HG02588 (cell line): ENCODE results near the gene RAP1GDS1.
A peak's percentile ranks its signal among the peaks of the same experiment; 100 is the strongest.
"Not testable (repeated sequence)": the region's sequence is repeated elsewhere in the genome, so short reads cannot be mapped to it uniquely, and the experiment has no call there.

Experiments
- ATAC-seq: cut with Tn5 transposase; IDR thresholded peaks from one replicate; pipeline ENCODE4 v1.9.1; 2021; ENCODE audit warnings: mild to moderate bottlenecking, moderate library complexity; ENCODE audit not compliant: unreplicated experiment

The RAP1GDS1 gene

DNA sequence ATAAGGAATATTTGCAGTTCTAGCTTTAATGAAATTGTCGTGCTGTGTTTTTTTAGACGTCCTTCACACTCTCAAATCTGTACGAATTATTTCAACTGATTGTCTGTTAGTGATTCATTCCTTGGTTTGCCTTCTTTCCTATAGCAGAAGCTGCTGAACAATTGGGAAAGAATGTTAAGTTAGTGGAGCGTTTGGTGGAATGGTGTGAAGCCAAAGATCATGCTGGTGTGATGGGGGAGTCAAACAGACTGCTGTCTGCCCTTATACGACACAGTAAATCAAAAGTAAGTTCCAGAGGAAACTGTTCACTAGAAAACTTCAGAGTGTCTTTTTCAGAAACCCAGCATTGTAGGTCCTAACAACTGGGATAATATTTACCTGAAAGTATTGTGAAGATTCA, 159.9 kb downstream of the RAP1GDS1 start:
- no peak for ATAC-seq

- ATAC-seq: no peak
Measured at GRCh38 chr4:98423009-98423408, 161.8 kb downstream of the RAP1GDS1 start.

GRCh38 chr4:98430708-98431403, 169.7 kb downstream of the RAP1GDS1 start:
- no peak for ATAC-seq

DNA sequence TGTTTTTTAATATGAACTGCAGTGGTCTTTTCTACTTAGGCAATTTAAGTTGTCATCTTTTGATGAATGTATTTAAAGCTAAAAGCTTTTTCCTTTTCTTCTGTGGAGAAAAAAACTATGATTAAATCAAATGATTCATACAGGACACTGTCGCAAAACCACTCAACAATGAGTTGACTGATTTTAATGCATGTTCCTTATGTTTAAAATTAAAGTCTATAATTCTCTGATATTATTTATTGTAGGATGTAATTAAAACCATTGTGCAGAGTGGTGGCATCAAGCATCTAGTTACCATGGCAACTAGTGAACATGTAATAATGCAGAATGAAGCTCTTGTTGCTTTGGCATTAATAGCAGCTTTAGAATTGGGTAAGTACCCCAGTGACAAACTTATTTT, 172.5 kb downstream of the RAP1GDS1 start:
- ATAC-seq: no peak

- no peak for ATAC-seq
Measured at GRCh38 chr4:98434816-98435215, 173.6 kb downstream of the RAP1GDS1 start.

- no peak for ATAC-seq
Measured at GRCh38 chr4:98444371-98444770, 183.2 kb downstream of the RAP1GDS1 start.

DNA sequence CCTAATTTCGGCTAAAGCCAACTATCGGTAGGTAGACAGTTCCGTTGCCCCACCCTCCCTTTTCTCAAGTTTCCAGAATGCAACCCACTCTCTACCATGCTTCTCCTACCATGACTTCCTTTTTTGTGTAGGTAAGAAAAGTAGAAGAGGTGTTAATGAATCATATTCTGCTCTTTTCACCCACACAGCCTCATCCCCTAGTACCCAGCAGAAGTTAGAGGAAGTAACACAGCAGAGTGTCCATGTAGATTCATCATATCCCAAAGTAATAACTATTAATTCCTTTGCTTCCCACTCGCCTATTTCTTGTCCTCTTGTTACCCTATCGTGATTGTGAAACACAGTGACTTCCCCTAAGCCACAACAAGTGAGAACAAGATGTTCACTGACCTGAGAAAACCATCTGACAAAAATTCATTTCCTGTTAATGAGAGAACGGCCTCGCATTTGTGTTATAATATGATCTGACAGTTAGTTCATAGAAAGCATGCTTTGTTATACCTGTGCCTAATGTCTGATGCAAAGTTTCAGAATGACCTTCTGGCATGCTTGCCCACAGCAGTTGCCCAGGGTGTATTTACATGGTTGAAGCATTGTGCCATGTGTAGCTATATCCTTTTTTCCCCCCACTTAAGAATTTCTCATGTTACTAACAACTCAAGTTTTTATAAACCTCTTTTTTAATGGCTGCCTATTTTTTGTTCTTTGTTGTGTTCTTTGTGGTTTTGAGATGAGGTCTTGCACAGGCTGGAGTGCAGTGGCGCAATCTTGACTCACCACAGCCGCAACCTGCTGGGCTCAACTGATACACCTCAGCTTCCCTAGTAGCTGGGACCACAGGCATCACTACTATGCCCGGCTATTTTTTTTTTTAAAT, 185.6 kb downstream of the RAP1GDS1 start:
- ATAC-seq: peak; percentile 71

DNA sequence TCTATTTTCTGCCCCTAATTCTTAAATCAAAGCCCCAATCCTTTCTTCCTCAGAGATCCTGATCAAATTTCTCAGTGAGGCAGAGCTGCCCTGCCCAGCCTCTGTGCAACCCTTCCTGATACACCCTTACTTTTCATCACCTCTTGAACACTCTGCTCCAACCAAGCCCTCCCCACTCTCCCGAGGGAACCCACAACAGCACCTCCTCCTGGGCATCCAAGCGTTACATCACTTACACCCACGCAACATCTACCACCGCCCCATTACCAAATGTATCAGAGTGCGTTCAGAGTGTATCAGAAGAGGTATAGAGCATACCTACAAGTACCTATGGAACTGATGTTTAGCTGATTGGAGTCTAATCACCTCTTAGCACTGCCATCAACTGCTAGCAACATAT, 186.5 kb downstream of the RAP1GDS1 start:
- ATAC-seq: no peak

DNA sequence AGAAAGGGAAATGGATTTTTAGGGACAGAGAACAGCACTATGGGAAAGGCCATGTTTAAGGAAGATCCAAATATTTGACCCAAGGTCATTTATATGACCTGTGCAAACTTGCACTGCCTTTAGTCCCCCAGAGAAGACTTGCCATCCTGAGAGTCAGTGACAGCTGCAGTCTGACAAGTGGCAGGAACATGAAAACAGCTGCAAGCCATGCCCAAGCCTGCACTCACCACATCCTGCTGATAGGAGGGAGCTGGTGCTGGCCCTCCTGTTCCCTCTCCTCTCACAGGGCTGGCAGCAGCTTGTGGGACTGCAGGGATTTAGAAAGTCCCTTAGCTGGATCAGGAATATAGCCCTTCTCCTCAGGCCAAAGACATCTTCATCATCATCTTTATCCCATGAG, 187.7 kb downstream of the RAP1GDS1 start:
- ATAC-seq: no peak

DNA sequence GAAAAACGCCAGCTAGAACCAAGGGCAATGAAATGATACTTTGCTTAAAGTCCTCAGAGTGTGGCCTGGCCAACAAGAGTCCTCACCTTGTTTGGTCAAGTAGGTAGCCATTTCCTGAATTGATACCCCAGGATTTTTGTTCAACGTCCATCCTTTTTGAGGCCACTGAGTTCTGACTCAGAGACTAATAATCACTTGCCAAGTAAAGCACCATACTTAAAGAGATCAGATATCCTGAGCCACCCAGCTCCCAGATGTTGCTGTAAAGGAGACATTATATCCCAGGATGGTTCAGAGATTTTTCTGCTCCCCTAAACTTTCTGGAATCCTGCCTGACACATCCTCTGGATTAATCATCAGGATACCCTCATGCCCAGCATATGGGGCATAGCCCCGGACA, 190.9 kb downstream of the RAP1GDS1 start:
- ATAC-seq: no peak

DNA sequence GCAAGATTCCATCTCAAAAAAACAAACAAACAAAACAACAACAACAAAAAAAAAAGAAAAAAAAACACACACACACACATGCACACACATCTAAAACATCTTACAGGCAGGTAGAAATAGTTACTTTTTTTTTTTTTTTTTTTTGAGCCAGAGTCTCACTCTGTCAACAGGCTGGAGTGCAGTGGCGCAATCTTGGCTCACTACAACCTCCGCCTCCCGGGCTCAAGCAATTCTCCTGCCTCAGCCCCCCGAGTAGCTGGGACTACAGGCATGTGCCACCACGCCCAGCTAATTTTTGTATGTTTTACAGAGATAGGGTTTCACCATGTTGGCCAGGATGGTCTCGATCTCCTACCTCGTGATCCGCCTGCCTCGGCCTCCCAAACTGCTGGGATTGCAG, 196.2 kb downstream of the RAP1GDS1 start:
- not testable (repeated sequence) for ATAC-seq

DNA sequence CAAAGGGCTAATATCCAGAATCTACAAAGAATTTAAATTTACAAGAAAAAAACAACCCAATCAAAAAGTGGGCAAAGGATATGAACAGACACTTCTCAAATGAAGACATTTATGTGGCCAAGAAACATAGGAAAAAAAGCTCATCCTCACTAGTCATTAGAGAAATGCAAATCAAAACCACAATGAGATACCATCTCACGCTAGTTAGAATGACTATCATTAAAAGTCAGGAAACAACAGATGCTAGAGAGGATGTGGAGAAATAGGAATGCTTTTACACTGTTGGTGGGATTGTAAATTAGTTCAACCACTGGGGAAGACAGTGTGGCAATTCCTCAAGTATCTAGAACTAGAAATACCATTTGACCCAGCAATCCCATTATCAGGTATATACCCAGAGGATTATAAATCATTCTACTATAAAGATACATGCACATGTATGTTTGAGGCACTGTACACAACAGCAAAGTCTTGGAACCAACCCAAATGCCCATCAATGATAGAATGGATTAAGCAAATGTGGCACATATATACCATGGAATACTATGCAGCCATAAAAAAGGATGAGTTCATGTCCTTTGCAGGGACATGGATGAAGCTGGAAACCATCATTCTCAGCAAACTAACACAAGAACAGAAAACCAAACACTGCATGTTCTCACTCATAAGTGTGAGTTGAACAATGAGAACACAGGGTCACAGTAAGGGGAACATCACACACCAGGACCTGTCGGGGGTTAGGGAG, 200.1 kb downstream of the RAP1GDS1 start:
- ATAC-seq: not testable (repeated sequence)

- no peak for ATAC-seq
Measured at GRCh38 chr4:98462487-98462886, 201.3 kb downstream of the RAP1GDS1 start.

- ATAC-seq: no peak
Measured at GRCh38 chr4:98466868-98467599, 205.8 kb downstream of the RAP1GDS1 start.

DNA sequence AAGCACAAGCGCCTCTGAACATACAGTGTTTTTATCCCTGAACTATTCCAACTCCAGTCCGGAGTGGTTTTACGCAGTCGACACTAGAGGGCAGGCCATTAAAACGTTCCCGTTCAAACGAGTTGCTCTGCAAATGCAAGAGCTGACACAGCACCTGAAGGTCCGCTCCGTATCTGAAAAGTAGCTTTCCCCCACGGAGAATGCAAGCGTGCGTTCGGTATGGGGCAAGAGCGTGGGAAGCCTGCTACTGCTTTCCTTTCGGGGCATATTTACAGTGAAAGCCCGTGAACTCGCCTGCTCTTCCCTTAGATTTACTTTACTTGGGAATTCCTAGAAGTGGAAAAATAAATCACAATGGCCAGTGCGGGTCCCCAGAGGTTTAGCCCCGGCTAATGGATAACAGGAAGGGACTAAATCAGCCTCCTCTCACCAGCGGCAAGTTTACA, 206.5 kb downstream of the RAP1GDS1 start:
- ATAC-seq: peak; percentile 98

DNA sequence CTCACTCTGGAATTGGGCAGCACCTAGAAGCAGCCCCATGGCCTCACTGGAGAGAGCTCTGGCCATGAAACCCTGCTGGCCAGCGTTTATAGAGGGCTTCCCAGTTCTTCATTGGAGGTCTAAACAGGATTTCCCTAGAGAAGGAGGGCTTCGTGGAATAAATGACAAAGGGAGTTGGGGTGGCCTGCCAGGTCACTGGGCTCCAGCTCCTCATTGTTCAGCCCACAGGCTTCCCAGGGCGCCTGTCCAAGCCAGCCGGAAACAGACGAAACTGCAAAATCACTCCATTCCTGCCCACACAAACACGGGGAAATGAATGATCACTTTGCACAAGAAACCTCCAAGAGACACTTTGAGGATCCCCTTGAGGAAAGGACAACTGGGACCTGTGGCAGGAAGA, 207.5 kb downstream of the RAP1GDS1 start:
- ATAC-seq: no peak

- no peak for ATAC-seq
Measured at GRCh38 chr4:98469771-98470170, 208.6 kb downstream of the RAP1GDS1 start.

- no peak for ATAC-seq
Measured at GRCh38 chr4:98470366-98470765, 209.2 kb downstream of the RAP1GDS1 start.

DNA sequence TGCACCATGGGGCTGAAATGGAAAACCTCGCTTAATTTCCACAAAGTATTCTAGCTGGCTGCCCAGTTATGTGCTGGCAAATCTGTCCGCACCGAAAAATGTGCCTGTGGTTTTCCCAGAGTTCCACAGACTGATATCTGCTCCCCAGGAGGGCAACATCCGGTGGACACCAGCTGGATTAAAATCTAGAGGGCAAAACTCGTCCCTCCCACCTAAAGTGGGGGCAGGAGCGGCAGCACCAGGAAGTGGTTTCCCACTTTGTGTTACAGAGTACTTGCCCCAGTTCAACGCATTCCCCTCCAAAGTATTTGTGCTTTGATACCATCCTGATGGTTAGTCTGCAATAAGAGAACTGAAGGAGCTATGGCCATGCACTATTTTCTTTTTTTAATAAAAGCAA, 209.6 kb downstream of the RAP1GDS1 start:
- no peak for ATAC-seq

DNA sequence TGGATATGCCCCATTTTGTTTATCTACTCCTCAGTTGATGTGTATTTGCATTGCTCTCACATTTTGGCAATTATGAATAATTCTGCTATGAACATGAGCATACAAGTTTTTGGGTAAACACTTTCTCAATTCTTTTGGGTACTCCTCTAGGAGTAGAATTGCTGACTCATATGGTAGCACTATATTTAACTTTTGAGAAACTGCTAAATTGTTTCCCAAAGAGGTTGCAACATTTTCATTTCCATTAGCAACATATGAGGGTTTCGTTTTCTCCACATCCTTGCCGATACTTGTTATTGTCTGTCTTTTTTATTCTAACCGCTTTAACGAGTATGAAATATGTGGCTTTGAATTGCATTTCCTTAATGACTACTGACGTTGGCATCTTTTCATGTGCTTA, 211.9 kb downstream of the RAP1GDS1 start:
- ATAC-seq: no peak

DNA sequence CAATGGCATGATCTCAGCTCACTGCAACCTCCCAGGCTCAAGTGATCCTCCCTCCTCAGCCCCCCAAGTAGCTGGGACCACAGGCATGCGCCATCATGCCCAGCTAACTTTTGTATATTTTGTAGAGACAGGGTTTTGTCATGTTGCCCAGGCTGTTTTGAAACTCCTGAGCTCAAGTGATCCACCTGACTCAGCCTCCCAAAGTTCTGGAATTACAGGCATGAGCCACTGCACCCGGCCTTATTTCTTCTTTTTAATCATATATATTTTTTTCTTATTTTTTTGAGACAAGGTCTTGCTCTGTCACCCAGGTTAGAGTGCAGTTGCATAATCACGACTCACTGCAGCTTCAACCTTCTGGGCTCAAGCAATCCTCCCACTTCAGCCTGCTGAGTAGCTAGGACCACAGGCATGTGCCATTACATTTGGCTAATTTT, 213.2 kb downstream of the RAP1GDS1 start:
- ATAC-seq: no peak
